HG02642 (cell line): Measurements from ENCODE around the gene MAGI1.

Experiments
- ATAC-seq: cut with Tn5 transposase; IDR thresholded peaks from one replicate; pipeline ENCODE4 v1.9.1; 2021; ENCODE audit warnings: mild to moderate bottlenecking; ENCODE audit not compliant: unreplicated experiment, poor library complexity

The MAGI1 gene

GRCh38 chr3:65331730-65332129 is 707.0 kb downstream of the MAGI1 start:
- no peak for ATAC-seq

- no peak for ATAC-seq
Observed at GRCh38 chr3:65330072-65330471, 708.6 kb downstream of the MAGI1 start.

- no peak for ATAC-seq
Observed at GRCh38 chr3:65328148-65328547, 710.6 kb downstream of the MAGI1 start.

GRCh38 chr3:65326574-65326973 is 712.1 kb downstream of the MAGI1 start:
- ATAC-seq: no peak

- no peak for ATAC-seq
Observed at GRCh38 chr3:65322910-65323309, 715.8 kb downstream of the MAGI1 start.

- no peak for ATAC-seq
Observed at GRCh38 chr3:65318231-65318630, 720.5 kb downstream of the MAGI1 start.

GRCh38 chr3:65314916-65315315 is 723.8 kb downstream of the MAGI1 start:
- no peak for ATAC-seq

- no peak for ATAC-seq
Observed at GRCh38 chr3:65314269-65314668, 724.4 kb downstream of the MAGI1 start.

GRCh38 chr3:65313666-65314065 is 725.1 kb downstream of the MAGI1 start:
- ATAC-seq: no peak

- ATAC-seq: no peak
Observed at GRCh38 chr3:65305836-65306235, 732.9 kb downstream of the MAGI1 start.
